ENCODE data around the gene RTP2. TPM values are rescaled to one million over a fixed set of nuclear protein-coding genes. Genes with fewer than 3 reads are reported as not detected.
A peak's percentile ranks its signal among the peaks of the same experiment; 100 is the strongest.

Gene RTP2
- polyA plus RNA-seq, 3 donors, result not detected

- intact Hi-C loops (cut with micrococcal nuclease), result no loop called here
- no peak overlapping the region for H3K9ac ChIP-seq (ENCODE audit: insufficient read depth, low read length, poor library complexity, severe bottlenecking)
- Mint-ChIP-seq H3K27ac (peak overlapping the region in 4 of 7 donors; percentile 25 to 47 (median 30)), H3K4me3 (peak overlapping the region in 1 of 2 donors; percentile 33), H3K9me3 (peaks cover 0 to 10% (median 0%) of the 10 kb centered on the region in 7 donors), H3K4me1 (peaks cover 11% of the 10 kb centered on the region), H3K27me3 (ENCODE audit: low read depth in 3 of 3) (peaks cover 3 to 8% (median 4%) of the 10 kb centered on the region in 3 donors), H3K36me3 (no peaks in the 10 kb centered on the region)
- no peaks in the 10 kb centered on the region for H3K36me3 ChIP-seq (replicated peaks in 1 of 2; ENCODE audit: control insufficient read depth in 1 of 2, insufficient read depth in 2 of 2, low read length in 2 of 2)
- H3K4me1 ChIP-seq (ENCODE audit: control insufficient read depth in 1 of 2, insufficient read depth in 2 of 2, low read length in 2 of 2), result peaks cover 9 to 11% of the 10 kb centered on the region in 2 donors
- DNase-seq, result peak; percentile 20 to 36 (median 25)
- peak overlapping the region; percentile 39 for H2AFZ ChIP-seq (ENCODE audit: insufficient read depth, low read depth, low read length, poor library complexity, severe bottlenecking)
- no peaks in the 10 kb centered on the region for H3K79me2 ChIP-seq (ENCODE audit: insufficient read depth, low read length)
- H3K9me3 ChIP-seq (replicated peaks in 1 of 2; ENCODE audit: control insufficient read depth in 1 of 2, insufficient read depth in 1 of 2, low read length in 2 of 2), result peaks cover 0 to 4% of the 10 kb centered on the region in 2 donors
- H3K4me3 ChIP-seq (replicated peaks in 1 of 3; ENCODE audit: low read depth in 2 of 3, low read length in 3 of 3), result peak overlapping the region in 1 of 3 experiments; percentile 13
- H4K20me1 ChIP-seq (ENCODE audit: insufficient read depth, low read length), result no peaks in the 10 kb centered on the region
- H3K4me2 ChIP-seq (replicated peaks; ENCODE audit: extremely low read depth, low read length, poor library complexity, severe bottlenecking), result peak overlapping the region; percentile 23
- peak overlapping the region in 1 of 2 donors; percentile 14 for H3K27ac ChIP-seq (ENCODE audit: low read depth in 1 of 2, low read length in 2 of 2)
- H3K27me3 ChIP-seq (ENCODE audit: control insufficient read depth in 2 of 2, insufficient read depth in 2 of 2, low read length in 2 of 2), result peaks cover 5 to 11% of the 10 kb centered on the region in 2 donors
- WGBS (ENCODE audit: insufficient coverage), result 33% methylated on average over 3 of the region's 5 CpGs
- TF ChIP-seq CTCF (IDR thresholded peaks at IDR 0.05), result no peak
Measured at GRCh38 chr3:187662848-187663409, 39.4 kb downstream of the RTP2 start.

DNA sequence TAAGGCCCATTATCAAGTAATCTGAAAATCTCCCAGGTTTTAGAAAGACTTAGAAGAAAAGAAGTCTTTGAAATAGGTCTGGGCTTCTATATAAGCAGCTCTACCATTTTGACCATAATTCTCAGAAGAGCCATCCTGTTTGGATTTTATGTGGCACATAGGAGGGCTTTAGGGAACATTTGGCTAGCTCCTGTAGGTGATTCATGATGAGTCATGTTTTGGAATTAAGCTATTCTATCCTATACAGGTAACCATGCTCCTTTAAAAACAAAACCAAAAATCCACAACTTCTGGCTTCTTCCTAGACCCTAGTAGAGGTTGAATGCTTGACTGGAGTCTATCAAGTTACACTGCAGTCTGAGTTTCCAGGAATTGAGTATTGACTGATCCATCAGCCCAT, 41.1 kb downstream of the RTP2 start:
- Histone ChIP-seq H4K20me1 (ENCODE audit: insufficient read depth, low read length) (no peaks in the 10 kb centered on the region), H3K27me3 (ENCODE audit: control insufficient read depth in 2 of 2, insufficient read depth in 2 of 2, low read length in 2 of 2) (peaks cover 2 to 8% of the 10 kb centered on the region in 2 donors), H3K9ac (ENCODE audit: insufficient read depth, low read length, poor library complexity, severe bottlenecking) (no peak overlapping the region), H3K4me3 (replicated peaks in 1 of 3; ENCODE audit: low read depth in 2 of 3, low read length in 3 of 3) (no peak overlapping the region), H3K27ac (ENCODE audit: low read depth in 1 of 2, low read length in 2 of 2) (no peak overlapping the region), H2AFZ (ENCODE audit: insufficient read depth, low read depth, low read length, poor library complexity, severe bottlenecking) (no peak overlapping the region), H3K79me2 (ENCODE audit: insufficient read depth, low read length) (no peaks in the 10 kb centered on the region), H3K4me2 (replicated peaks; ENCODE audit: extremely low read depth, low read length, poor library complexity, severe bottlenecking) (no peak overlapping the region), H3K4me1 (ENCODE audit: control insufficient read depth in 1 of 2, insufficient read depth in 2 of 2, low read length in 2 of 2) (peaks cover 9 to 11% of the 10 kb centered on the region in 2 donors), H3K9me3 (replicated peaks in 1 of 2; ENCODE audit: control insufficient read depth in 1 of 2, insufficient read depth in 1 of 2, low read length in 2 of 2) (peaks cover 0 to 4% of the 10 kb centered on the region in 2 donors), H3K36me3 (replicated peaks in 1 of 2; ENCODE audit: control insufficient read depth in 1 of 2, insufficient read depth in 2 of 2, low read length in 2 of 2) (no peaks in the 10 kb centered on the region)
- DNase-seq, result no peak
- peaks cover 11% of the 10 kb centered on the region for H3K4me1 Mint-ChIP-seq
- H3K9me3 Mint-ChIP-seq, result peaks cover 0 to 10% (median 0%) of the 10 kb centered on the region in 7 donors
- no peak overlapping the region for H3K4me3 Mint-ChIP-seq
- TF ChIP-seq CTCF (IDR thresholded peaks at IDR 0.05), result no peak
- H3K36me3 Mint-ChIP-seq, result no peaks in the 10 kb centered on the region
- intact Hi-C loops (cut with micrococcal nuclease), result no loop called here
- H3K27me3 Mint-ChIP-seq (ENCODE audit: low read depth in 3 of 3), result peaks cover 0 to 6% (median 2%) of the 10 kb centered on the region in 3 donors
- H3K27ac Mint-ChIP-seq, result no peak overlapping the region

Measured in CD14-positive monocyte (primary cell).